Caco-2 (cell line): ENCODE data around the gene RPS24. TPM values are rescaled to one million over a fixed set of nuclear protein-coding genes. Genes with fewer than 3 reads are reported as not detected.
"Not testable (repeated sequence)": the region's sequence is repeated elsewhere in the genome, so short reads cannot be mapped to it uniquely, and the experiment has no call there.

Source experiments
- BruUV-seq: library from RNA; stranded (reverse); fragments of 400-500 nt; replicated peaks from 2 replicates; lab custom pipeline; 2021; lab: Mats Ljungman, UMichigan
- CTCF ChIA-PET: fragments of 300-600 bp; sonication (Branson Sonifier 250); formaldehyde crosslinking; loops from one replicate; lab custom pipeline; 2022; ENCODE audit warnings: antibody characterized with exemption; lab: Charles Lee
- POLR2A ChIA-PET: fragments of 300-600 bp; sonication (Branson Sonifier 250); formaldehyde crosslinking; loops from one replicate; lab custom pipeline; 2022; ENCODE audit warnings: antibody characterized with exemption; lab: Charles Lee
- DNase-seq, 2 experiments: peaks; one replicate each; pipeline versions ENCODE4 v3.0.0 to v3.0.0-alpha.2; 2020 to 2022
- H3K27me3 ChIP-seq: replicated peaks from 2 replicates; pipeline ENCODE4 v1.6.0; 2011; ENCODE audit warnings: low read length; ENCODE audit not compliant: control insufficient read depth, insufficient read depth
- H3K36me3 ChIP-seq: 2 replicates; pipeline ENCODE4 v1.5.1; 2011; ENCODE audit warnings: low read length; ENCODE audit not compliant: control insufficient read depth, insufficient read depth
- H3K4me1 ChIP-seq: fragments of 250-450 bp; sonication (Bioruptor Pico); 2 replicates; pipeline ENCODE4 v1.5.1; 2020; ENCODE audit warnings: mild to moderate bottlenecking
- H3K4me3 ChIP-seq: 2 replicates; pipeline ENCODE4 v1.5.1; 2011; ENCODE audit warnings: low read depth, mild to moderate bottlenecking, control low read depth, low read length
- H3K9me3 ChIP-seq: fragments of 250-450 bp; sonication (Bioruptor Pico); 2 replicates; pipeline ENCODE4 v1.5.1; 2020; ENCODE audit warnings: mild to moderate bottlenecking, moderate library complexity
- H3K27ac Mint-ChIP-seq: one replicate; pipeline ENCODE4 v1.8.0; 2022; ENCODE audit warnings: mixed read lengths; ENCODE audit not compliant: unreplicated experiment
- H3K27me3 Mint-ChIP-seq: one replicate; pipeline ENCODE4 v1.8.0; 2022; ENCODE audit warnings: mixed read lengths; ENCODE audit not compliant: insufficient read depth, unreplicated experiment
- H3K36me3 Mint-ChIP-seq: one replicate; pipeline ENCODE4 v1.8.0; 2022; ENCODE audit warnings: mild to moderate bottlenecking, mixed read lengths; ENCODE audit not compliant: insufficient read depth, unreplicated experiment
- H3K4me1 Mint-ChIP-seq: one replicate; pipeline ENCODE4 v1.8.0; 2022; ENCODE audit warnings: low read depth, mixed read lengths; ENCODE audit not compliant: unreplicated experiment
- H3K4me3 Mint-ChIP-seq: one replicate; pipeline ENCODE4 v1.8.0; 2022; ENCODE audit warnings: mild to moderate bottlenecking, moderate library complexity, mixed read lengths; ENCODE audit not compliant: unreplicated experiment
- H3K9me3 Mint-ChIP-seq: one replicate; pipeline ENCODE4 v1.8.0; 2022; ENCODE audit warnings: mixed read lengths; ENCODE audit not compliant: unreplicated experiment
- CTCF ChIP-seq, 2 experiments: fragments of 200-600 bp in 1 of 2; IDR thresholded peaks; 1 replicate in 1 of 2; 2 replicates in 1 of 2; pipeline versions ENCODE4 v1.5.1 to v1.8.0; 2011 to 2022; ENCODE audit warnings: antibody characterized with exemption in 1 of 2, control low read depth in 1 of 2, inconsistent platforms in 1 of 2, low read depth in 1 of 2, low read length in 1 of 2, mild to moderate bottlenecking in 1 of 2, moderate library complexity in 1 of 2; ENCODE audit not compliant: insufficient read depth in 1 of 2, severe bottlenecking in 1 of 2, unreplicated experiment in 1 of 2
- intact Hi-C: fragments of 100-400 bp; cut with micrococcal nuclease; formaldehyde crosslinking; loops from one replicate; pipeline ENCODE4 v1.10.0; 2022; ENCODE audit not compliant: unreplicated experiment
- total RNA-seq: library from RNA; stranded (reverse); gene quantifications from 2 replicates; pipeline ENCODE4 v1.2.3, GENCODE V29; 2022

Gene RPS24
- total RNA-seq, 1 experiment from 2014 or later: 2,311 TPM

GRCh38 chr10:77989081-77989724 is 44.5 kb upstream of the RPS24 start:
- H3K27me3 Mint-ChIP-seq: no peaks in the 10 kb centered on the region
- no peaks in the 10 kb centered on the region for H3K4me1 Mint-ChIP-seq
- DNase-seq: no peak
- H3K9me3 Mint-ChIP-seq: no peaks in the 10 kb centered on the region
- H3K36me3 Mint-ChIP-seq: peaks cover 44% of the 10 kb centered on the region
- H3K27ac Mint-ChIP-seq: no peak overlapping the region
- Histone ChIP-seq H3K4me3 (no peak overlapping the region), H3K36me3 (peaks cover 5% of the 10 kb centered on the region), H3K27me3 (no peaks in the 10 kb centered on the region), H3K9me3 (no peaks in the 10 kb centered on the region), H3K4me1 (no peaks in the 10 kb centered on the region)
- POLR2A ChIA-PET: no interaction called here
- intact Hi-C loops: no loop called here
- TF ChIP-seq CTCF (IDR thresholded peaks at IDR 0.05; ENCODE audit: insufficient read depth in 1 of 2, low read depth in 1 of 2, low read length in 1 of 2, severe bottlenecking in 1 of 2, unreplicated experiment in 1 of 2): no peak
- no peak overlapping the region for H3K4me3 Mint-ChIP-seq
- CTCF ChIA-PET: no interaction called here
- no TSS peak for BruUV-seq

GRCh38 chr10:77993620-77994019 is 40.0 kb upstream of the RPS24 start:
- TF ChIP-seq CTCF (IDR thresholded peaks at IDR 0.05; ENCODE audit: insufficient read depth in 1 of 2, low read depth in 1 of 2, low read length in 1 of 2, severe bottlenecking in 1 of 2, unreplicated experiment in 1 of 2): no peak
- no peak overlapping the region for H3K4me3 Mint-ChIP-seq
- intact Hi-C loops: no loop called here
- no peaks in the 10 kb centered on the region for H3K27me3 ChIP-seq
- ChIA-PET POLR2A (no interaction called here), CTCF (no interaction called here)
- no peaks in the 10 kb centered on the region for H3K27me3 Mint-ChIP-seq
- no peak overlapping the region for H3K4me3 ChIP-seq
- DNase-seq: no peak
- no peaks in the 10 kb centered on the region for H3K9me3 Mint-ChIP-seq
- H3K9me3 ChIP-seq: no peaks in the 10 kb centered on the region
- no TSS peak for BruUV-seq
- peaks cover 59% of the 10 kb centered on the region for H3K36me3 Mint-ChIP-seq
- no peak overlapping the region for H3K27ac Mint-ChIP-seq
- peaks cover 5% of the 10 kb centered on the region for H3K36me3 ChIP-seq
- H3K4me1 ChIP-seq: no peaks in the 10 kb centered on the region
- H3K4me1 Mint-ChIP-seq: no peaks in the 10 kb centered on the region

- H3K36me3 ChIP-seq, H3K9me3 ChIP-seq, H3K4me3 Mint-ChIP-seq, BruUV-seq, H3K4me1 ChIP-seq, POLR2A ChIA-PET, H3K4me1 Mint-ChIP-seq, H3K9me3 Mint-ChIP-seq, H3K4me3 ChIP-seq, CTCF ChIA-PET, H3K27me3 ChIP-seq, DNase-seq, intact Hi-C loops, H3K27ac Mint-ChIP-seq, H3K27me3 Mint-ChIP-seq: not testable (repeated sequence)
- H3K36me3 Mint-ChIP-seq: peaks cover 58% of the 10 kb centered on the region
Measured at GRCh38 chr10:77998780-77999179, 34.9 kb upstream of the RPS24 start.
